Pulmonary artery endothelial cell (primary cell): ENCODE data around the gene PCNT. TPM values are rescaled to one million over a fixed set of nuclear protein-coding genes. Genes with fewer than 3 reads are reported as not detected.

ENCODE experiments used
- DNase-seq: peaks from one replicate; pipeline ENCODE4 v3.0.0-alpha.2; 2011; ENCODE audit warnings: low read depth, low spot score
- total RNA-seq: library from RNA; depleted of rRNA; stranded (reverse); fragments of >200 nt; gene quantifications from 2 replicates; pipeline ENCODE4 v1.2.3, GENCODE V29; 2014

Gene PCNT
- total RNA-seq, 1 donor from 2014 or later, result 18.1 TPM

DNA sequence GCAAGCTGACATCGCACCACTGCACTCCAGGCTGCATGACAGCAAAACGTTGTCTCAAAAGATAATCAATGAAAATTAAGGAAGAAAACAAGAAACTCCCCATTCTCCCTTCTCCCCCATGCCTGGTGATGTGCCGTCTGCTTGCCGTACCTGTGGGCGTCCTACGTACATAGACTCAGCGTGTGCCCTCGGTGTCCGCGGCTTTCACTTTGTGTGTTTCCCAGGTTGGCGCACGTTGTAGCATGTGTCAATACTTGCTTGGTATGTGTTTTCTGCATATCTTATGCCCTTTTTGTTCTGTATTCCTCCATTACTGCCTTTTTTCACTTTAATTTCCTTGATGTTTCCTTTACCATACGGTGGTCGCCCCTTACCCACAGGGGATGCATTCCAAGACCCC, 53.8 kb downstream of the PCNT start:
- DNase-seq, result no peak

DNA sequence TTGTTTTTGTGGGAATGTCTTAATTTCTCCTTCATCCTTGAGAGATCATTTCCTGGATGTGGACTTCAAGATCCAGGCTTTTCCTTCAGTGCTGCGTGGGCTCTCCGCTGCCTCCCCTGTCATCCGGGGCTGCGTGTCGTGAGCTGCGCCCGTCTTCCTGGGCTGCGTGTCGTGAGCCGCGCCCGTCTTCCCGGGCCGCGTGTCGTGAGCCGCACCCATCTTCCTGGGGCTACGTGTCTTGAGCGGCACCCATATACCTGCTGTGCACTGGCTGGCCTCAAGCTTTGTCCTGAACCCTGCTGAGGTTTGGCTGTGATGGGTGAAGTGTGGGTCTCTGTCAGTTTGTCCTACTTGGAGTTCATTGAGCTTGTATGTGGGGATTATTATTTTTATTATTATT, 55.1 kb downstream of the PCNT start:
- no peak for DNase-seq

DNA sequence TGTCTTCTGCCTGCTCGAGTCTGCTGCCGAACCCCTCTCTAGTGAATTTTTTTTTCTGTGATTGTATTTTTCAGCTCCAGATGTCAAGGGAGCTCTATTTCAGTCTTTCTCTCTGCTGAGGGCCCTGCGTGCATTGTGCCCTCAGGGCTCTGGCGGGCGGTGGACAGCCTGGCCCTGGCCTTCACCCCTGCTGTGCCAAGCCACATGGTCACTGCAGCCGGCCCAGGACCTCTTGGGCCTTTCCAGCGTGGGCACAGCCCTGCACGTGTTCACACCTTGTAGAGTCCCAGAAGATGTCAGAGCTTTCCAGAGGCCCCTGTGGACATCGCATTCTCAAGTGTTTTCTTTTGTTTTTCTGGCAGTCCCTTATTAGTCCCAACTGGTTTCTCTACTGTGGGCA, 55.7 kb downstream of the PCNT start:
- DNase-seq, result no peak

DNA sequence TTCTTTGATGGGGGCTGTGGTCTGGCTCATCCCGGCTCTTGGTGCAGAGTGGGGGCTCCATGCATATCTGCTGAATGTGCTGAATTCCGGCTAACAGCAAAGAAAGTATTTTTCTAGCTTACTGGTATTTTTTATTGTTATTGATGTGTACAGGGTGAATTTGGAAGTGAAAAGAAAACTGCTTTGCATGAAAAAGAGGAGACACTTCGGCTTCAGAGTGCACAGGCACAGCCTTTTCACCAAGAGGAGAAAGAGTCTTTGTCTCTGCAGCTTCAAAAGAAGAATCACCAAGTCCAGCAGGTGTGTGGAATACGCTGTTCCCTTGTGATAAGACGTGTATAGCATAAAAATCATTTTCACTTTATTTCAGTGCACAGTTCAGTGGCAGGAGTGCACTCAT, 57.6 kb downstream of the PCNT start:
- no peak for DNase-seq

DNA sequence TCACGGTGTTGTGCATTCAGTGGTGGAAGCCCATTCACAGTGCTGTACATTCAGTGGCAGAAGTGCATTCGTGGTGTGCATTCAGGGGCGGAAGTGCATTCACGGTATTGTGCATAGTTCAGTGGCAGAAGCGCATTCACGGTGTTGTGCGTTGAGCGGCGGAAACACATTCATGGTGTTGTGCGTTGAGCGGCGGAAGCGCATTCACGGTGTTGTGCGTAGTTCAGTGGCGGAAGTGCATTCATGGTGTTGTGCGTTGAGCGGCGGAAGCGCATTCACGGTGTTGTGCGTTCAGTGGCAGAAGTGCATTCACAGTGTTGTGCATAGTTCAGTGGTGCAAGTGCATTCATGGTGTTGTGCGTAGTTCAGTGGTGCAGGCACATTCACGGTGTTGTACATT, 60.6 kb downstream of the PCNT start:
- DNase-seq, result no peak

DNA sequence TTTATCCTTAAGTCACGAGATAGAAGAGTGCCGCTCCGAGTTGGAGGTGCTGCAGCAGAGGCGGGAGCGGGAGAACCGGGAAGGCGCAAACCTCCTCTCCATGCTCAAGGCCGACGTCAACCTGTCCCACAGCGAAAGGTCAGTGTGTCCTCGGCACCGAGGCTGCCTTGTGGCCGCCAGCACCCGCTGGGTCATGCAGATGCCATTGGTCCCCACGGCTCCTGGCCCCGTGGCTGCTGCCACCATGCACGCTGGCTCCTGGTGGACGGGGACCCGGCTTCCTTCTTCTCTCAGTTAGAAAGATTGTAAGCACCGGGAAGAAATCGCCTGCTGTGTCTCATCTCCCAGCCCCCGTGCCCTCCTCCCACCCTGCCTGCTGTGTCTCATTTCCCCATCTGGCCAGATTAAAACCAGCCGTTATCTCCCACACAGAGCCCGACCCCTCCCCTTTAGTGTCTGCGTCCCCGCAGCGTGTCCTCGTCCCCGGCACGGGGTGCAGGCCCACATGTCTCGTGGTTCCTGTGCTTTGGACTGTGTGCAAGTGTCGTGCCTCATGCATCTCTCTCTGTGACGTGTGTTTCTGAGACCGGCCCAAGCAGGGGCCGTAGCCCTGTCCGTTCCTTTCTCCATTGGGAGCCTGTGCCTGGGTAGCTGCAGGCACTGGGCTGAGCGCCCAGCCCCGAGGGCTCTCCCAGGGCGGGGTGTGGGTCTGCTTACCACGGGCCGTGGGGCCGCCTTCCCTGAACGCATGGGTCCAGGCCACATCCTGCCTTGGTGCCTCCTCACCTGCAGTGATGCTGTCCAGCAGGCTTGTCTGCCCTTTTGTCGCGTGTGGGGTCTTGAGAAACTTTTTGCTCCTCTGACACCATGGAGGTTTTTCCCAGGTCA, 62.1 kb downstream of the PCNT start:
- DNase-seq, result no peak

DNA sequence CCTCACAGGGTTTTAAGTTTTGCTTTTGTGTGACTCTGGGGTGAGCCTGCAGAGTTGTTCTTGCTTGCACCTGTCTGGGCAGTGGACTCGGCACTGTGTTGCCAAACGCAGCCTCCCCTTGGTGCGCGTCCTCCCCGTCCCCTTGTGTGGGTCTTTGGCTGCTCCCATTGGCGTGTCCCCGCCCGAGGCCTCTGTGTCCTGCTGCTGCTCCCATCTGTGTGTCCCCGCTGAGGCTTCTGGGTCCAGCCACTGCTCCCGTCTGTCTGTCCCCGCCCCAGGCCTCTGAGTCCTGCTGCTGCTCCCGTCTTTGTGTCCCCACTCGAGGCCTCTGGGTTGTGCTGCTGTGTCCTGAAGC, 62.8 kb downstream of the PCNT start:
- DNase-seq, result no peak

DNA sequence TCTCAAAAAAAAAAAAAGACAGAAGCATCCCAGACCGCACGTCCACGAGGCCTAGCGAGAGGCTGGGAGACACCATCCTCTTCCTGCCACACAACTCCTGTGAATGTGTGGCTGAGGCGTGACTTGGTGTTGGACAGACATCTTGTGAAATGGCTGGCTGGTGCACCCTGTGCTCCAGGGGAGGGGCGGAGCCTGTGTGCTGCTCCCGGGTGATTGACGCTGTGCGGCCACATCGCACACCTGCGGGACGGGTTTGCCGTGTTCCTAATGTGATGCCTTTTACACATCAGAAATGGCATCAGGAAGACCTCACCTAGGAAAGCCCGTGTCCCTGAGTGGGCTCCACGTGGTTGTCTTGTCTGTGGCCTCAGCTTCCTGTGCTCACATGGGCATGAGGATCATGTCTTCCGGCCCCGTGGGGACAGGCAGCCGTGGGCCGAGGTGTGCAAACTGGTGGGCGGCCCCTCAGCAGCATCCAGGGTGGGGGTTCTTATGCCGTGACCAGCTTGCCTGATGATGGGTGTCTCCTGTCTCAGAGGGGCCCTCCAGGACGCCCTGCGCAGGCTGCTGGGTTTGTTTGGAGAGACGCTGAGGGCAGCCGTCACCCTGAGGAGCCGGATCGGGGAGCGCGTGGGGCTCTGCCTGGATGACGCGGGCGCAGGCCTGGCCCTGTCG, 64.4 kb downstream of the PCNT start:
- no peak for DNase-seq

DNA sequence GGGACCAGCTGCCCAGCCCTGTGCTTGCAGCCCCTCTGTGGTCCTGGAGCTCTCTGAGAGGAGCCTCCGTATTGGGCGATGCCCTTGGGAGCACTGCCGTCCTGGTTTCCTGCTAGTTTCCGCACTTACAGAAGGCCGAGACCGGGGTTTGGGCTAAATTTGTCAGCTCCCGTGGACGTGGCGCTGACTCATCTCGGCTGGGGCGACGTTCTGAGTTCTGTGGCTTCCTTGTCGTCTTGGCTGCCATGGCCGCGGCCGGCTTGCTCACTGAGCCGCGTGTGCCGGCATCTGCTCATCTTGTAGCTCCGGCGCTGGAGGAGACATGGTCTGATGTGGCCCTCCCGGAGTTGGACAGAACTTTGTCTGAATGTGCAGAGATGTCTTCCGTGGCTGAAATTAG, 64.9 kb downstream of the PCNT start:
- DNase-seq, result no peak

DNA sequence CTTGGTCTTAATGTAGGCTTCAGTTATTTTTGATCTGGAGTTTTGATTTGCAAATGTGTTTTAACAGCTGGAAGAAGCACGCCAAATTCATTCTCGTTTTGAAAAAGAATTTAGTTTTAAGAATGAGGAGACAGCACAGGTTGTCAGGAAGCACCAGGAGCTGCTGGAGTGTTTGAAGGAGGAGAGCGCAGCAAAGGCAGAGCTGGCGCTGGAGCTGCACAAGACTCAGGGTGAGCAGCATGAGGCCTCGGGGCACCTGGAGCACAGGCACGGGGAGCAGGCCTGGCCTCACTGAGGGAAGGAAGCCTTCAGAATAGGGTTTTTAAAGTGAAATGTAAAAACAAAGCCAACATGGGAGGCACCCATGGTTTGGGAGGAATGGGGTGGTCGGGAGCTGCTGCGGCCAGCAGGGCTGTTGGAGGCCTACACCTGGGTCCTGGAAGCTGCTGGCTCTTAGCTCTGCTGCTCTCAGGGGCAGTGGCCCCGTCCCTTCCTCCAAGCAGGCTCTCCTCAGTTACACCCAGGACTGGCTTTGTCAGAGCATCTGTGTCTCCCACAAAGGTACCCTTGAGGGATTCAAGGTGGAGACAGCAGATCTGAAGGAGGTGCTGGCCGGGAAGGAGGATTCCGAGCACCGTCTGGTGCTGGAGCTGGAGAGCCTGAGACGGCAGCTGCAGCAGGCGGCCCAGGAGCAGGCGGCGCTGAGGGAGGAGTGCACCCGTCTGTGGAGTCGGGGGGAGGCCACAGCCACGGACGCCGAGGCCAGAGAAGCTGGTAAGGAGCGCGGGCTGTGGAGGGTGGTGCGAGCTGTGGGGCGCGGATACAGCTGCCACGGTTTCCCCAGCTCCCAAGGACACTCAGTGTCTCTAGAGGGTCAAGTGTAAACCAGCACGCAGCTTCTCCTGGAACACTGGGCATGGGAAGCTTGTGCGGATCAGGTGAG, 66.9 kb downstream of the PCNT start:
- DNase-seq, result no peak

DNA sequence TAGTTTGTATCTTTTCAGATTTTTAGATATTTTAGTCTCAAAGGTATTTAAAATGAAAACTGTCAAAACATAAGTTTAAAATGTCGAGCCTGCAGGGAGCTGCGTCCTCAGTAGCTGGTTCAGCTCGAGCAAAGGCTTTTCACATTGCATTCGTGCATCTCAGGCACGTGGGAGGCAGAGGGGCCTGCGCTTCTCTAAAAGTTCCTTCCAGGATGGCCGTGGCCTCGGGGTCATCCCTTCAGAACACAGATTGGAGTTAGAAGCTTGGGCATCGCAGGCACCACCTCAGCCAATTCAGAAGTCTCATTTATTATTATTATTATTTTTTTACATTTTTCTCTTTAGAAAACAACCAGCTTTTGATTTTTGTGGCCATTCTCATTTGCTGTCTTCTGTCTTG, 67.8 kb downstream of the PCNT start:
- no peak for DNase-seq

DNA sequence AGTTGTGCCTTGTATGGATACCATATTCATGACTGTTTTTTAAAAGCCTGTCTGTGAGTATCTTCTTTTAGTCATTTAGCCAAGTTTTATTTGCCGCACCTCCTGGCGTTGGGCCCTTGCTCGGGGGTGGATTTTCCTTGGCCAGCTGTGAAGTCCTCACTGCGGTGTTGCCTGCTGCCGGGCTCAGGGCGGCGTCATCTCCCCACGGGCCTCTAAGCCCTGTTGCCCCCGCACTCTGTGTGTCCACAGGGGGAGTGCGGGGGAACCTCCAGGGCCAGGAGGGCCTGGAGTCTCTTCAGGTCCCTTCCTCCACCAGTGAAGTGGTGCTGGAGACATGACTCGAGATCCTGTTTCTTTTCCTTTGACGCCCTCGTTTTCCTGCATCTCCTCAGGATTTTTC, 69.0 kb downstream of the PCNT start:
- DNase-seq, result no peak

DNA sequence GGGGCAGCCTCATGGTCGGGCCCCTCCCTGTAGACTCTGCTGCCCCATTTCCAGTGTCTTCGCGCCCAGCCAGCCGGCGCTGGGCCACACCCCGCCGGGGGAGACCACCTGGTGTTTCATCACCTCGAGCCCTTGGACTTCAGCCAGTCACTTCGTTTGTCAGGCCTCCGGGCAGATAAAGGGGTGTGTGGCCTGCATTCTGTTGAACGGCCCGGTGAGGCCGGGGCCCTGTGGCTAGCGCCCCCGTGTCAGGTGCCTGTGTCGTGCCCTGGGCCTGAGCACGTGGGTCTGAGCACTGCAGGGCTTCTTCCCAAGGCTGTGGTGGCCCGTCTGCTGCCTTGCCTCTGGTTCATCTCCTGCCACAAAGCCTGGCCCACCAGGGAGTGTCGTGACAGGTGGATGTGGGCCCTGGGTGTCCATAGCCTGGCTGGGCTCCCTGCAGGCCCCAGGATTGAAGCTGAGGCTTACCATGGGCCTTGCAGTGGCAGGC, 69.5 kb downstream of the PCNT start:
- DNase-seq, result no peak

DNA sequence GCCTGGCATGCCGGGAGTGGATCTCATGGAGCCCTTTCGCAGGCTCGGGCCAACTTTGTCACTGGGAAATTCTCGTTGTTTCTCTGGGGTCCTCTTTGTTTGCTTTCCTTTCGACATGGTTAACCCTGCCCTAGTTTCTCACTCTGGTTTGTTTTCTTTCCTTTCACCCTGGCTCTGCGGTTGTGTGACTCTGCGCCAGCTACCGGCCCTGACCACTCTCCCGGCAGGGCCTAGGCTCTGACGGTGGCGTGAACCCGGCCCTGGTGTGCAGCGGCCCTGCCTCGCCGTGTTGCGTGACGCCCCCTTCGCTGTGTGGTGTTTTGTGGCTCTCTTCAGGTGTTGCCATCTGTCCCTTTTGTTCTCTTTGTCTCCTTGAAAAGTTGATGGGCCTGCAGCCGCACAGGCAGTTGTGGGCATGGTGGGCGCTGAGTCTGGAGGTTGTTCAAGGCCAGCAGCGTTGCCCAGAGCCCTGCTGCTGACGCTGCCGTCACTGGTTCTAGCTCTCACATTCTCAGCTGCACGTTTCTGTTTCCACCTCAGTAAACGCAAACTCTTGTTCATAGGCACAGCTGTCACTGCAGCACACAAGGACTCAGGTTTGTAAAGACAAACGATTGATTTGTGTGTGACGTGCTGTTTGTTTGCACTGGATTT, 70.1 kb downstream of the PCNT start:
- no peak for DNase-seq

DNA sequence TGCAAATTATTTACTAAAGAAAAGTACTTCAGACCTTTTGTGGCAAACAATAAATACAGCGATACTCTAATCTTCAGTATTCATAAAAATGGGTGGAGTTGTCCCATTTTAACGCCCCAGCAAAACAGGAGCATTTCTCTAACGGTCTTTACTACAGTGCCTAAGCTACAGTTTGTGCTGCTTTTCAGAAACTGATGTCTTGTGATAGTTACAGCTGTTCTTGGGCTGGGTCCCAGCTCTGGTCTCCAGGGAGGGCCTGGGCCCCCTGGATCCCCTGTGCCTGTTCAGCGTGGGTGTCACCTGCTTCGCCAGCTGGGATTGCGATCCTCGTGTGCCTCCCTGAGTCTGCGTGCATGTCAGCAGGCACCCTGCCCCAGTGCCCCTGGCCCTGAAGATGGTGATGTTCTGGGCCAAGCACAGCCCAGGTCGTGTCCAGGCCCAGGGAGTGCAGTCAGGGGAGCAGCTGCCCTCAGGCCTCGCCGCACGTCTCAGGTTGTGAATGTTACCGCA, 70.7 kb downstream of the PCNT start:
- DNase-seq, result no peak

DNA sequence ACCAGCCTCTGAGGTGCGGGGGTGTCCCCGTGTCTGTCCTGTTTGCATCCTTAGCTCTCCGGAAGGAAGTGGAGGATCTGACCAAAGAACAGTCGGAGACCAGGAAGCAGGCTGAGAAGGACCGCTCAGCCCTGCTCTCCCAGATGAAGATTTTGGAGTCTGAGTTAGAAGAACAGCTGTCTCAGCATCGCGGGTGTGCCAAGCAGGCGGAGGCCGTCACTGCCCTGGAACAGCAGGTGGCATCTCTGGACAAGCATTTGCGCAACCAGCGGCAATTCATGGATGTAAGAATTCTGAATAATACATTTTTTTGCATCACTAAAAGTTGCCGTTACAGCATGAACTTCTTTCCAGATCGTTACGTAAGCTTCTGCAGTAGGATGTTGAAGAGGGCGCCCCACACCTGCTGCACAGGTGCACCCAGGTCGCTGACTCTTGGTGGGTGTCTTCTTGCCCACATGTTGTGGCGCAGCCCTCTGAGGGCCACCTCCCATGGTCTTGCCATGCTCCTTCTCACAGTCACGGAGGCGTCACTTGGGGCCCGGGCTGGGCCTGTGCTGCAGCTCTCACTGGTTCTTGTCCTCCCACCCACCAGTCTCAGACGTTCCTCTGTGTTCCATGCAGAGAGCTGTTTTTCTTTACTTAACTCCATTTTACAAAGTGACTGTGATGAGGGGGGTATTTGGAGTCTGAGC, 73.4 kb downstream of the PCNT start:
- no peak for DNase-seq

DNA sequence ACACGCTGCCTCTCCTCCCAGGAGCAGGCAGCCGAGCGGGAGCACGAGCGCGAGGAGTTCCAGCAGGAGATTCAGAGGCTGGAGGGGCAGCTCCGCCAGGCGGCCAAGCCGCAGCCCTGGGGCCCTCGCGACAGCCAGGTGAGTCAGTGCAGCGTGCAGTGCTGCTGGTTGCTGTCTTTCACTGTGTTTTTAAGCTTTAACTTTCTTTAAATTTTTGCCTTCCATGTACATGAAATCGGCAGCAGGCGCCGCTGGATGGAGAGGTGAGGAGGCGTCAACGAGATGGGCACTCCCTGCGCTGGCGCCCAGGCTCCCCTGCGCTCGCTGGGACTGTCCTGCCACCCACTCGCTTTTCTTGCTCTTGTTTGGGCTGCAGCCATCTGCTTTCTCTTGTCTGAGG, 74.0 kb downstream of the PCNT start:
- DNase-seq, result no peak

DNA sequence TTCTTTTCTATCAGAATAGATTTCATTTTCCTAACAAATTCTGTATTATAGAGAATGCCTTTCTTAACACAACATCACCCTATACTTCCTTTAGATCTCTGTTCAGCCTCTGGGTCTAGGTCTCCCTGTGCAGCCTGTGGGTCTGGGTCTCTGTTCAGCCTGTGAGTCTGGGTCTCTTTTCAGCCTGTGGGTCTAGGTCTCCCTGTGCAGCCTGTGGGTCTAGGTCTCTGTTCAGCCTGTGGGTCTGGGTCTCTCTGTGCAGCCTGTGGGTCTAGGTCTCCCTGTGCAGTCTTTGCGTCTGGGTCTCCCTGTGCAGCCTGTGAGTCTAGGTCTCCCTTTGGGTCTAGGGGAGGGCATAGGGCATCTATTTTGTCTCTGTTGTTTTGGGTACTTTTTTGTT, 75.2 kb downstream of the PCNT start:
- DNase-seq, result no peak

DNA sequence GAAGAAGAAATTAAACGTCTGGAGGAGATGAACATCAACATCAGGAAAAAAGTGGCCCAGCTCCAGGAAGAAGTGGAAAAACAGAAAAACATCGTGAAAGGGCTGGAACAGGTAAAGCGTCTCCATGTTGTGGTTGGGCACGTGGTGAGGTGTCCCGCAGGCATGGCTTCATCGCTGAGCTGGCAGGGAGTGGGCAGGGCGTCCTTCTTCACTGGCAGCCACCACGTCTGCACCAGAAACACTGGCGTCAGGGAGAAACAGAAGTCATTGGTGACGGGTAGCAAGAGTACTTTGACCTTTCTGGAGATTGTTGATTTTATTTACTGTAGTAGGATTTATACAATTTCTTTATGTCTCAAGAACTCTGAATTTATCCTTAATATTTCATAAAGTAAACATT, 75.7 kb downstream of the PCNT start:
- DNase-seq, result no peak

DNA sequence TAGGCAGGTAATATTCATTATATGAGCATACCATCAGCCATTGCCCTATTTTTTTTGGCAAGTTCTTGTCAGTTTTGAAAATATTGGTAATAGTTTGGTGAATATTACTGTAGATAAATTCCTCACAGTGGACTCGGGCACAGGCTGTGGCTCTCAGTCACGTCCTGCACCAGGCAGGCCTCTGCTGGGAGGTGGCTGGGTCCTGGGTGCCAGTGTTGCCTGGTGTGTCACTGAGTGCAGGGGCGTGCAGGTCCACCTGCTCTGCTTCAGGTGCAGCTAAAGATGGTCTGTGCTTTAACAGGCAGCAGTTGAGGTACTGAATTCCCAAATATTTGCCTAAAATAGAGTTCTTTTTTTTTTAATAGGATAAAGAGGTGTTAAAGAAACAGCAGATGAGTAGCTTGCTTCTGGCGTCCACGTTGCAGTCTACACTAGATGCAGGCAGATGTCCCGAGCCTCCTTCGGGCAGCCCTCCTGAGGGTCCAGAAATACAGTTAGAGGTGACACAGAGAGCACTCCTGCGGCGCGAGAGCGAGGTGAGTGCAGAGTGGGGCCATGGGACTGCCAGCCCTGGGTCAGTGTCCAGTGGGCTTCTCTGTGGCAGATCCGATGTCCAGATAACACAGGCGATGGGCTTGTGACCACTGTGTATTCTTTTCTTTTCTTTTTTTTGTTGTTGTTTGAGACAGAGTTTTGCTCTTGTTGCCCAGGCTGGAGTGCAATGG, 77.4 kb downstream of the PCNT start:
- no peak for DNase-seq
